D721Med (cell line): Measurements from ENCODE around the gene UMOD.
"Not testable (repeated sequence)": the region's sequence is repeated elsewhere in the genome, so short reads cannot be mapped to it uniquely, and the experiment has no call there.

ENCODE experiments used
- DNase-seq: peaks from one replicate; pipeline ENCODE4 v3.0.0; 2011; ENCODE audit warnings: low spot score; ENCODE audit not compliant: insufficient read length
- FAIRE-seq: peaks from 2 replicates; lab custom pipeline; 2011; peaks lifted over from hg19 to GRCh38; lab: Jason Lieb, UNC
- TF ChIP-seq, protein P1 (sequence below): IDR thresholded peaks from 2 replicates; pipeline ENCODE4 v1.5.1; 2012; ENCODE audit warnings: mild to moderate bottlenecking, control low read depth; ENCODE audit not compliant: insufficient read depth; ENCODE audit errors: missing control alignments

The UMOD gene

GRCh38 chr16:20318006-20318405 lies 34.5 kb downstream of the UMOD start:
- TF ChIP-seq, protein P1, sequence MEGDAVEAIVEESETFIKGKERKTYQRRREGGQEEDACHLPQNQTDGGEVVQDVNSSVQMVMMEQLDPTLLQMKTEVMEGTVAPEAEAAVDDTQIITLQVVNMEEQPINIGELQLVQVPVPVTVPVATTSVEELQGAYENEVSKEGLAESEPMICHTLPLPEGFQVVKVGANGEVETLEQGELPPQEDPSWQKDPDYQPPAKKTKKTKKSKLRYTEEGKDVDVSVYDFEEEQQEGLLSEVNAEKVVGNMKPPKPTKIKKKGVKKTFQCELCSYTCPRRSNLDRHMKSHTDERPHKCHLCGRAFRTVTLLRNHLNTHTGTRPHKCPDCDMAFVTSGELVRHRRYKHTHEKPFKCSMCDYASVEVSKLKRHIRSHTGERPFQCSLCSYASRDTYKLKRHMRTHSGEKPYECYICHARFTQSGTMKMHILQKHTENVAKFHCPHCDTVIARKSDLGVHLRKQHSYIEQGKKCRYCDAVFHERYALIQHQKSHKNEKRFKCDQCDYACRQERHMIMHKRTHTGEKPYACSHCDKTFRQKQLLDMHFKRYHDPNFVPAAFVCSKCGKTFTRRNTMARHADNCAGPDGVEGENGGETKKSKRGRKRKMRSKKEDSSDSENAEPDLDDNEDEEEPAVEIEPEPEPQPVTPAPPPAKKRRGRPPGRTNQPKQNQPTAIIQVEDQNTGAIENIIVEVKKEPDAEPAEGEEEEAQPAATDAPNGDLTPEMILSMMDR: no peak
- no peak for FAIRE-seq

GRCh38 chr16:20317117-20317516 lies 35.4 kb downstream of the UMOD start:
- DNase-seq: no peak
- TF ChIP-seq, protein P1: no peak
- FAIRE-seq: no peak

More at GRCh38 chr16:20318006-20318405, 34.5 kb downstream of the UMOD start:
- DNase-seq: no peak

DNA sequence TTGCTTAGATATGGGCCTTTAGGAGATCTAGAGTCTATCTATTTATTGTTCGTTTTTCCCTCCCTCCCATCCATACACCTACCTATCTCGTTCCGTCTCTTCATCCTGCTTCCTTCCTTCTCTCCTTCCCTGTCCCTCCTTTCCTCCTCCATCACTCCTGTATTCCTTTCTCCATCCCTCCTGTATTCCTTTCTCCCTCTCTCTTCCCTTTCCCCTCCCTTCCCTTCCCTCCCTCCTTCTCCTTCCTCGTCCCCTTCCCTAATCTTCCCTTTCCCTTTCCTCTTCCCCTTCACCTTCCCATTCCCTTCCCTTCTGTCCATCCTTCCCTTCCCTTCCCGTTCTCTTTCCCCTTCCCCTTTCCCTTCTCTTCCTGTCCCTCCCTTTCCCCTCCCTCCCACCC lies 35.8 kb downstream of the UMOD start:
- DNase-seq: no peak
- TF ChIP-seq, protein P1: no peak
- FAIRE-seq: no peak

DNA sequence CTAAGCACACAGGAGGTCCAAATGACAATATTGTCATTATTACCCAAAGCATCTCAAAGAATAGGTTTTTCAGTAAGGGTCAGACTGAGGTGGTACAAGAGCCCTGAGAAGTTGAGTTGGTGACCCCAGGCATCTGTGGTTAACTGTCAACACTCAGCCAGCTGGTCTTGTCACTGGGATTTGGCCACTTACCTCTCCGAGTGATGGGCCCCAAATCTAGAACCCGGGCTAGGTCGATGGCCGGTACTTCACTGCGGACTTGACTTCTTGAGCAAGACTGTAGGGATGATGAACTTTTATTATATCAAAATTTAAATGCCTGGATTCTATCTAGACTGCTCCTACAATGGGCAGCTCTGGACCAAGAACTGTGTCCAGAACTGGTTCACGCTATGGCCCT lies 36.8 kb downstream of the UMOD start:
- TF ChIP-seq, protein P1: no peak
- DNase-seq (no peak), FAIRE-seq (no peak)

DNA sequence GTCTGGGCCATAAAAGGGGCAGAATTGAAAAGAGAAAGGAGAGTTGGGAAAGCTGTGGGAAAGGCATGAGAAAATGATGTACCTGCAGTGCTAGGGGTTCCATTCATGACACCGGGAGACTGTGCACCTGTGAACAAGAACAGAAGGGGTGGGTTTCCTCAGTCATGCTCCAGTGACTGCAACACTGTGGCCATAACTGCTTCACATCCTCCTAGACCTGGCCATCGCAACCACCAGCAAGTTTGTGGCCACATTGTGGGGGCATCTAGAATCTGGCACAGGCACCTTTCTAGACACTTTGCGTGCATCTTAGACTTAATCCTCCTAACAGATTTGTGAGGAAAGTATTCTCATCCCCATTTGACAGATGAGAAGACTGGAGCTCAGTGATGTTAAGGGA lies 37.9 kb downstream of the UMOD start:
- no peak for FAIRE-seq
- TF ChIP-seq, protein P1: no peak
- no peak for DNase-seq

GRCh38 chr16:20313741-20314140 lies 38.8 kb downstream of the UMOD start:
- TF ChIP-seq, protein P1: no peak
- no peak for FAIRE-seq
- DNase-seq: no peak

GRCh38 chr16:20312536-20313095 lies 39.9 kb downstream of the UMOD start:
- DNase-seq, FAIRE-seq: not testable (repeated sequence)

GRCh38 chr16:20311548-20311947 lies 41.0 kb downstream of the UMOD start:
- FAIRE-seq: no peak

More at GRCh38 chr16:20311548-20311947, 41.0 kb downstream of the UMOD start:
- DNase-seq: no peak
- TF ChIP-seq, protein P1: no peak
